T-helper 1 cell treated with Interleukin-12 subunit alpha and Interleukin-12 subunit beta and Interleukin-4 antibody, amounts not matched to agents 30 μg/mL and 1 μg/mL, for 36 hours (primary cell): ENCODE results near the gene EFCAB6.

Source experiments
- H3K27ac Mint-ChIP-seq: one replicate; pipeline ENCODE4 v1.8.0; 2021; ENCODE audit warnings: mild to moderate bottlenecking, mixed read lengths
- H3K27me3 Mint-ChIP-seq: one replicate; pipeline ENCODE4 v1.8.0; 2021; ENCODE audit warnings: low read depth, mixed read lengths
- H3K36me3 Mint-ChIP-seq: one replicate; pipeline ENCODE4 v1.8.0; 2021; ENCODE audit warnings: low read depth, mixed read lengths
- H3K4me1 Mint-ChIP-seq: one replicate; pipeline ENCODE4 v1.8.0; 2021; ENCODE audit warnings: low read depth, mixed read lengths
- H3K4me3 Mint-ChIP-seq: one replicate; pipeline ENCODE4 v1.8.0; 2021; ENCODE audit warnings: mild to moderate bottlenecking, moderate library complexity, mixed read lengths
- H3K9me3 Mint-ChIP-seq: one replicate; pipeline ENCODE4 v1.8.0; 2021; ENCODE audit warnings: mixed read lengths

The EFCAB6 gene

DNA sequence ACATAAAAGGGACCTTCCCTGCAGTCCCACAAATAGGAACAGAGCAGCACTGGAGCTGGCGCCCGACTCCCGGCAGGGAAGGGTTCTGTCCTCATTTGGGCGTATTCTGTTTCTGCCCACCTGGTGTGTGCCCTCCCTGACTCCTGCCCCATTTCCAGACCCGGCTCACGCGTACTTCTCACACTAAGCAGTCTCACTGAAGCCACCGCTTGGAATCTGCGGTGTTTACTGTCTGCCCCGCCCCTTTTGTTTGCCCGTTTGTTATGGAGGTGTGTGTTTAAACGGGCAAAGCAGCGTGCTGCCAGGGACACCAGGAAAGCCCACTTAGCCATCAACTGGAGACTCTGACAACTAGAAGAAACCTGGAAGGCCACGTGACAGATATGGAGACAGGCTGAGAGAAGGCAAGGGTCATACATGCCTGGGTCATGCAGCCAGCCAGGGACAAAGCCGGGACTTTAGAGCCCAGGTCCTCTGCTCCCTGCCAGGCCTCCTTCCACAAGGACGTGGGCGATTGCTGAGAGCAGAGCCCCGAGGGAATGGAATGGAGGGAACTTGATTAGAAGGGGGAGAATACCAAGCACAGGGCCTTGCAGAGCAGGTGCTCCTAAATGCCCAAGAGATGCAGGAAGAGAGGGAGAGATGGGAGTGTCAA, 8.7 kb upstream of the EFCAB6 start:
- Mint-ChIP-seq H3K9me3 (no peaks in the 10 kb centered on the region), H3K27ac (no peak overlapping the region)

DNA sequence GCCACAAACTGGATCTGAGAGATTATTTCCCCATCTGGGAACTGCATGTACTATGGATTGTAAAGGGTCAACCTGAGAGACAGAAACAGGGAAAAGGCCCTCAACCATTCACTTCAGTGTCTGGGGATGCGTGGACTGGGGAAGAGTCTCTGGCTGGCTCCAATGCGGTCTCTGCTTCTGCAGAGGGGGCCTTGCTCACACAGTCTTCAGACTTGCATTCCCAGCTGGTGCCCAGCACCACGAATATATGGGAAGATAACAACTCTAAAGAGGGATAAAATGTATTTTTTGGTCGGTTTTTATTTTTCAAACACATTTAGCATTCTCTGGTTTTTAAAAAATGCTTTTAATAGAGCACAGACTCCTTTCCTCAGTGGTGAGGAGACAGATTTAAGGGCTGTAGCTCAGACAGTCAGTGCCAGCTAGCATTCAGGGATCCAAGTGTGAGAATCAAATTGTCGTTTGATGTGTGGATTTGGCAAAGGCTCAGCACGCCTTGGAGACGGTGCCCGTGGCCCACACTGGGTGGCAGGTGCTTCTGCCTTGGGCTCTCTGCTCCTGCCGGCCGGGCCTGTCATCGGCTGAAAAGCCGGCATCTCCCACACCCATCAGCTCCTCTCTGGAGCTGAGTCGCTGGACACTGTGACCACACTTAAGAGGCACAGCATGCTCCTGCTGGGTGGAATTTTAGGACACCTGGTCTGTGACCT, 8.0 kb upstream of the EFCAB6 start:
- Mint-ChIP-seq H3K4me3 (no peak overlapping the region), H3K27me3 (no peaks in the 10 kb centered on the region), H3K27ac (no peak overlapping the region), H3K4me1 (peaks cover 3% of the 10 kb centered on the region), H3K36me3 (peaks cover 2% of the 10 kb centered on the region), H3K9me3 (no peaks in the 10 kb centered on the region)

More for the DNA sequence above, 8.7 kb upstream of the EFCAB6 start:
- Mint-ChIP-seq H3K27me3 (no peaks in the 10 kb centered on the region), H3K4me3 (no peak overlapping the region), H3K4me1 (no peaks in the 10 kb centered on the region), H3K36me3 (no peaks in the 10 kb centered on the region)

DNA sequence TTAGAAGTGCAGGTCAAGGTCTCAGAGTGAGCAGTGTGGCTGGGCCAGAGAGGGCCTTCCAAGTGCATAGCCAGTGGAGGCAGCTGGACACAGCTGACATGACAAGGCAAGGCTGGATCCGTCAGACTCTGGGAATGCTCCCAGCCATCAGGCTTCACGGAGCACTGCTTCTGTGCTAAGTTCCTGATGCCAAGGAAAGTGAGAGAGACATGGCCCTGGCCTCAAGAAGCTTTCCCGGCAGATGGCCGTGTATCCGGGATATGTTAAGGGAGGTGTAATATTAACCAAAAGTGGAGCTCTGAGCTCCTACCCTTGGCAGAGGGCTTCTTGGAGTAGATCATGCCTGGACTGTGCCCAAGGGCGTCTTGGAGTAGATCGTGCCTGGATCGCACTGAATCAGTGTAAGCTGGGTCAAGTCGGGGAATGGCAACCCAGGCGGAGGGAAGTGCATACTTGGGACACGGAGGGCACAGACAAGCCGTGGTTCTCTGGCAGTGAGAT, 7.4 kb upstream of the EFCAB6 start:
- H3K27me3 Mint-ChIP-seq = no peaks in the 10 kb centered on the region
- no peak overlapping the region for H3K27ac Mint-ChIP-seq
- no peaks in the 10 kb centered on the region for H3K9me3 Mint-ChIP-seq
- H3K36me3 Mint-ChIP-seq = peaks cover 3% of the 10 kb centered on the region
- H3K4me3 Mint-ChIP-seq = no peak overlapping the region
- peaks cover 4% of the 10 kb centered on the region for H3K4me1 Mint-ChIP-seq

DNA sequence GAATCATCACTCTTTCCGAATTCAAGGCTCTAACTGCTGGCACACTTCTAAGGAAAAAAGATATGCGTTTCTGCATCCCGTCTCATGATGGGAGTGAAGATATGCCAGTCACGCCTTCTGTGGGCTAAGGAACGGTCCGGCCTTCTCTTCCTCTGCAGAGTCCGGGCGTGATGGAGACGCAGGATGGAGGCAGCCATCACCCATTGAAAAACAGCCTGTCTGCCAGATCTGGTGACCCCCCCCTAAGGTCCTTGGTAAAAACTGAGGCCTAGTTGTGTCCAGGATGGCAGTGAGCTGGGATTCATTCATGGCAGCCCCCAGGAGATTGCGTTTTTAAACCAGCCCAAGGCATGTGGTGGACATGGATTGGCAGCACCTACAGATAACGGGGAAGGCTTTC, 6.9 kb upstream of the EFCAB6 start:
- peaks cover 5% of the 10 kb centered on the region for H3K4me1 Mint-ChIP-seq
- H3K4me3 Mint-ChIP-seq = no peak overlapping the region
- peaks cover 4% of the 10 kb centered on the region for H3K36me3 Mint-ChIP-seq
- H3K27ac Mint-ChIP-seq = no peak overlapping the region
- no peaks in the 10 kb centered on the region for H3K27me3 Mint-ChIP-seq
- no peaks in the 10 kb centered on the region for H3K9me3 Mint-ChIP-seq

DNA sequence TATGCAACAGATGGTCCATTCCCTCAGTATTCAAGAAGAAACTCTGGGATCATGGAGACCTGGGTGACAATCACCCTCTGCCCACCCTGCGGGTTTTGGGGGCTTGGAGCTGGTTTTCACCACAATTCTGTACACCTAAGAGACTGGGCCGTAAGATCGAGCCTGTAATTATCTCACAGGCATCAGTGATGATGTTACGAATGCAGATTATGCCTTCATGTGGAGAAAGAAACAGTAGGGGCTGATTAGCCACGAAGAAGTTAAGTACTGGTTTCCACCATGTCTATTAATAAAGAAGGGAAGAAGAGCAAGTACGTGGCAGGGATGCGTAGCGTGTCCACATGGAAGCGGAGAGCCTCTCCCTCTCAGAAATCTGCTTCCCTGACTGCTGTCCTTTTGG, 5.3 kb upstream of the EFCAB6 start:
- Mint-ChIP-seq H3K4me1 (peaks cover 13% of the 10 kb centered on the region), H3K9me3 (no peaks in the 10 kb centered on the region), H3K27me3 (no peaks in the 10 kb centered on the region), H3K36me3 (peaks cover 5% of the 10 kb centered on the region), H3K27ac (no peak overlapping the region), H3K4me3 (no peak overlapping the region)

DNA sequence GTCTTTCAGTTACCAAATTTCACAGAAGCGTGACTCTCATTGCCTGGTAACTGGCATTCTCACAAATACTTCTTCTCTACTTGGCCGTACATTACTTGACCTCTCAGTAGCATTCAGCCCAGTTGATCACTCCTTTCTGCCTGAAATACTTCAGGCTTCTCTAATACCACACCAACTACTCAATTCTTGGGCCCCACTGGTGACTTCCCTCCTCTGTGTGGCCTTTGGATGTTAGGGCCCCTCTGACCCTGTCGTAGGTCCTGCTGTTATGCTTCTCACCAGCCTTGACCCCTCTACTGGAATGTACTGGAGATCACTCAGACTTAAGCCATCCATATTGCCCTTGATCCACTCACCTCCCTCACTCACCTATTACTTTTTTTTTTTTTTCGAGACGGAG, 2.2 kb upstream of the EFCAB6 start:
- H3K36me3 Mint-ChIP-seq = peaks cover 5% of the 10 kb centered on the region
- H3K27ac Mint-ChIP-seq = no peak overlapping the region
- peaks cover 22% of the 10 kb centered on the region for H3K4me1 Mint-ChIP-seq
- peak overlapping the region; percentile 53 for H3K4me3 Mint-ChIP-seq
- H3K9me3 Mint-ChIP-seq = no peaks in the 10 kb centered on the region
- H3K27me3 Mint-ChIP-seq = no peaks in the 10 kb centered on the region

DNA sequence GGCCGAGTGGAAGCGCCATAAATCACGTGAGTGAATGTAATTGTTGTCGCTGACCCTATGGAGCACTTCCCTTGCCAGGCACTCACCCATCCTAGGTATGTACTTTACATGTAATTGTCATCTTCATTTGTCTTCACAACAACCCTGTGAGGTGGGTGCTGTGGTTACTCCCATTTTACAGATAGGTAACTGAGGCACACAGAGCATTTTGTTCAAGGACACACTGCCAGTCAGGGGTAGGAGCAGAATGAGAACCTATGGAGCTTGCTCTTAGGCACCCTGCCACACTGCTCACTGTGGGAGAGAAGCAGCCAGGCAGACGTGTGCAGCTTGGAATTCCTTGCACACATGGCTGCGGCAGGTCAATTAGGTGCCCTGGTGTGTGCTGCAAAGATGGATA, 785 bp upstream of the EFCAB6 start:
- H3K4me3 Mint-ChIP-seq = peak overlapping the region; percentile 86
- H3K27me3 Mint-ChIP-seq = peaks cover 3% of the 10 kb centered on the region
- H3K4me1 Mint-ChIP-seq = peaks cover 22% of the 10 kb centered on the region
- no peaks in the 10 kb centered on the region for H3K9me3 Mint-ChIP-seq
- H3K36me3 Mint-ChIP-seq = peaks cover 5% of the 10 kb centered on the region
- H3K27ac Mint-ChIP-seq = peak overlapping the region; percentile 83

DNA sequence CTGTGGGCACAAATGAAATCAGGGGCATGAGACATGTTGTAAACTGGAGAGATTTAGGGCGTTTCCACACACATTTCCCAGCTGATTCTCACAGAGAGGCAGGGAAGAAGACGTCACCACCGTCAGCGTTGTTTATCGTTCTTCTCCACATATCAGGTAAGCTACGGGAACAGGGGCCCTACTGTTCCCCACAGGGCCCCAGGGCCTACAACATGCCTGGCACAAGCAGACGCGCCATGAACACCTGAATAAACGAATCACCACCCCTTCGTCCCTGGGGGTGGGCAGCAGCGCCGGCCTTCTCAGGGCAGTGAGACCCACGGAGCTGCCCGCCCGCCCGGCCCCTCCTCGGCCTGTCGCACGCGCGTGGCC, 342 bp downstream of the EFCAB6 start:
- Mint-ChIP-seq H3K27ac (peak overlapping the region; percentile 83), H3K4me3 (peak overlapping the region; percentile 86), H3K4me1 (peaks cover 22% of the 10 kb centered on the region), H3K36me3 (peaks cover 5% of the 10 kb centered on the region), H3K27me3 (peaks cover 11% of the 10 kb centered on the region), H3K9me3 (no peaks in the 10 kb centered on the region)

DNA sequence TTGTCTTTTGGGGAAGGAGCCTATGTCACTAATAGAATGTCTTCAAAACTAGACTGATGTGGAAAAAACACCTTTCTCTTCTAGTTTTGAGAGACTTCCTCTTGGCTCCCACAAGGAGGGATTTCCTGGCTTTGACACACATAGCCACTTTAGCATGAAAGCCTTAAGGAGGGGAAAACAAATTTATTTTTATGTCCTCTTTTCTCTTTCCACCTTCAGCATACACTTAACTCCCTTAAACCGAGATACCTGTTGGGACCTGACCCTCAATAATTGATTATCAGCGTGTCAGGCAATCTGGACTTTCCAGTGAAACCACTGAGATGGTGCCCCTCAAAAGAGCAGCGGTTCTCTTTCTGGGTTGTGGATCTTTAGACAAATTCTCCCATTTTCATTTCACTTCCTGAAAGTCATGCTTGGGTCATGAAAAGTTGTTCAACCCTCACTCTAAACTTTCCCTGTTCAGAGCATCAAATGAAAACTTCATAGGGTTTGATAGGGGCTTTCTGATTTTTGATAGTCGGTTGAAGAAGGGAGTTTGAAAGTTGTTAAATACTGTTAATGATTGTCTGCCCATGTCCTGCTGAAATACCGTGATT, 9.1 kb downstream of the EFCAB6 start:
- Mint-ChIP-seq H3K27ac (no peak overlapping the region), H3K4me3 (no peak overlapping the region), H3K36me3 (no peaks in the 10 kb centered on the region), H3K4me1 (no peaks in the 10 kb centered on the region), H3K27me3 (peaks cover 40% of the 10 kb centered on the region), H3K9me3 (peaks cover 14% of the 10 kb centered on the region)

DNA sequence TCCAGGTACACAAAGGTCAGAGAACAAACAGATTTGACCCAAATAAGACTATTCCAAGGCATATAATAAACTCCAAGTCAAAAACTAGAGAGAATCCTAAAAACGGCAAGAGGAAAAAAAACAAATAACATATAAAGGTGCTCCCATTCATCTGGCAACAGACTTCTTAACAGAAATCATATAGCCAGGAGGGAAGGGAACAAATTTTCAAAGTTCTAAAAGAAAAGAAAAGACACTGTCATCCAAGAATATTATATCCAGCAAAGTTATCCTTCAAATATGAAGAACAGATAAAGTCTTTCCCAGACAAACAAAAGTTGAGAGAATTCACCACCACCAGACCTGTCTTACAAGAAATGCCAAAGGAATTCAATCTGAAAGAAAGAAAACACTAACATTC, 11.1 kb downstream of the EFCAB6 start:
- Mint-ChIP-seq H3K27me3 (peaks cover 32% of the 10 kb centered on the region), H3K36me3 (no peaks in the 10 kb centered on the region), H3K9me3 (peaks cover 14% of the 10 kb centered on the region), H3K4me1 (no peaks in the 10 kb centered on the region), H3K4me3 (no peak overlapping the region), H3K27ac (no peak overlapping the region)

DNA sequence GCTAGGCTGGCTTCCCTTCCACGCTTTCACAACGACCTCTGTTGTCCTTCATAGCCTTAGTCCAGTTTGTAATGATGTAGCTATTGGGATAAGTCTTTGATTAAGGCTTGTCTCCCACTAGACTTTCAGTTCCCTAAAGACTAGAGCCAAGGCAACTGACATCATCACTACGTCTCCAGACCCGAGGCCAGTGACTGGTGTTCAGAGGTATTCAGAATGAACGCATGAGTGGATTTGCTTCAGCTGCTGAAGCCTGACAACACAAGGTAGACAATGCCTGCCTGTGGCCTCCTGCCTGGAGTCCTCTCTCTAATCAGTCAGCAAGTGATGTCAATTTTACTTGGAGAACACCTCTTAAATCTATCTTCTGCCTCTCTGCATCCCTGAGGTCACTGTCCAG, 13.6 kb downstream of the EFCAB6 start:
- Mint-ChIP-seq H3K4me3 (no peak overlapping the region), H3K36me3 (no peaks in the 10 kb centered on the region), H3K27ac (no peak overlapping the region), H3K27me3 (peaks cover 27% of the 10 kb centered on the region), H3K4me1 (no peaks in the 10 kb centered on the region), H3K9me3 (peaks cover 14% of the 10 kb centered on the region)

DNA sequence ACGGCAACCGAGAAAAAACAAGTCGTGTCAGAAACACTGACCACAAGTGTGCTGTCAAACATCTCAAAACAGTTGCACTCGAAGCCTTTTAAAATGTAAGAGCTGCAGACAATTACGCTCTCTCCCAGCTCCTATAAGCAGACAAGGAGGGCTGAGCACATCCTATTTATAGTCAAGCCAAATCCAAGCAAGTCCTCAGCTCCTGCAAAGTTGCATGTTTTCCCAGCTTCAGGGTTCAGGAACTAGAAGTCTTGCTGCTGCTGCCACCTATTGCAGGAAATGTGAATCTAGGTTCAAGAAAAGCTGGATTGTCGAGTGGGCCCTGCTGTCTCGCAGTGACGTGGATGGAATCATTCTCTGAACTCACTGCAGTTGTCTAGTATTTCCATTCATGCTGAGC, 15.5 kb downstream of the EFCAB6 start:
- Mint-ChIP-seq H3K27ac (no peak overlapping the region), H3K36me3 (no peaks in the 10 kb centered on the region), H3K4me1 (no peaks in the 10 kb centered on the region), H3K9me3 (peaks cover 14% of the 10 kb centered on the region), H3K4me3 (no peak overlapping the region), H3K27me3 (peaks cover 12% of the 10 kb centered on the region)

DNA sequence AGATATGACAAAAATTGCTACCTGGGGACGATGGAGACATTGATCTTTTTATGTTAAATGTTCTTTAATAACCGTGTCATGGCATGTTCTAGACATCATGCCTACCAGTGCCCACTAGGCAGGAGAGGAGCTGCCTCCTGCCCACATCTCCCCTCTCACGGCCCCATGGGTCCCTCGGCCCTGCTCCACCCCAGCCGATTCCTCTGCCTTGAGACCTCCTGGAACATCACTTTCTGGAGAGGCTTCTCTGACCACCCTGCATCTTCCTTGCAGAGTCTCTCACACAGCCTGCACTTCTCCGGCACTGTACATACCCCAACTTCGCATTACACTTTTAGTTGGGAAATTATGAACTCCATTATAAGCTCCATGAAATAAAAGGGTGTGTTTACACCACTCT, 16.8 kb downstream of the EFCAB6 start:
- Mint-ChIP-seq H3K9me3 (peaks cover 3% of the 10 kb centered on the region), H3K4me3 (no peak overlapping the region), H3K36me3 (no peaks in the 10 kb centered on the region), H3K27ac (no peak overlapping the region), H3K4me1 (no peaks in the 10 kb centered on the region), H3K27me3 (no peaks in the 10 kb centered on the region)

DNA sequence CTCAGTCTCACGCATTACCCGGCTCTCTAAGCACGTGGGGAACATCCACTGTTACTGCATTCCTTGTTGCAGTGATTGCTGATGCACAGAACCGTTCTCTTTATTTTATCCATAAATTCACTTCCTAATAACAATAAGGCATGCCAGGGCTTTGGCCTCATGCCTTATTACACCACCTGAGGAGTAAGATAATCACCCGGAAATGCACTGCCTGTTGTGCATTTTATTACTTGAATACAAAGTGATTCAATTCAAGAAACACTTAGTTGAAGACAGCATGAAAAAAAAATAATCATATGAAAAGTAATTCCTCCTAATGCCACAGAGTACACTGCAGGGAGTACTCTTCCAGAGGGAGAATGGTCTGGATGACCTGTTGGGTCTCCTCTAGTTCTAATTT, 19.2 kb downstream of the EFCAB6 start:
- H3K36me3 Mint-ChIP-seq = no peaks in the 10 kb centered on the region
- H3K27ac Mint-ChIP-seq = no peak overlapping the region
- no peak overlapping the region for H3K4me3 Mint-ChIP-seq
- no peaks in the 10 kb centered on the region for H3K9me3 Mint-ChIP-seq
- H3K4me1 Mint-ChIP-seq = no peaks in the 10 kb centered on the region
- peaks cover 4% of the 10 kb centered on the region for H3K27me3 Mint-ChIP-seq

DNA sequence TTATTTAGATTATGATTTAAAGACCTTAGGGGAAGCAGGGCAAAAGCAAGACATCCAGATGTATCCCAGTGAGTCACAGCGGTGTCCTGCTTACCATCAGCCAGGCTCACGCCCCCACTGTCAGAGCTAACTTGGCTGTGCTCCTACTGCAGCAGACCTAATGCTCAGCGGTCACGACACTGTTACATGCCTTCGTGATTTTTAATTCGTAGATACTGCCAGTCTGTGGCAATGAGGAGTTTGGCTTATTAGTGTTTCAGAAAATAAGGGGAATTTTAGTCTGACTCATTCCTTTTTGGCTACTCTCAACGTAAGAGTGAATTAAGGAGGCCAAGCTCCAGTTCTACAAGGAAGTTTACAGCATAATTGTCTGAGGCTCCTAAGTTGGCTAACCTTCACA, 22.7 kb downstream of the EFCAB6 start:
- H3K27ac Mint-ChIP-seq = no peak overlapping the region
- H3K4me1 Mint-ChIP-seq = no peaks in the 10 kb centered on the region
- H3K36me3 Mint-ChIP-seq = no peaks in the 10 kb centered on the region
- peaks cover 4% of the 10 kb centered on the region for H3K27me3 Mint-ChIP-seq
- no peak overlapping the region for H3K4me3 Mint-ChIP-seq
- no peaks in the 10 kb centered on the region for H3K9me3 Mint-ChIP-seq
